ENCODE data around the gene APBB1IP. TPM values are rescaled to one million over a fixed set of nuclear protein-coding genes. Genes with fewer than 3 reads are reported as not detected.

The APBB1IP gene
- polyA plus RNA-seq, 1 experiment = 0.04 TPM

DNA sequence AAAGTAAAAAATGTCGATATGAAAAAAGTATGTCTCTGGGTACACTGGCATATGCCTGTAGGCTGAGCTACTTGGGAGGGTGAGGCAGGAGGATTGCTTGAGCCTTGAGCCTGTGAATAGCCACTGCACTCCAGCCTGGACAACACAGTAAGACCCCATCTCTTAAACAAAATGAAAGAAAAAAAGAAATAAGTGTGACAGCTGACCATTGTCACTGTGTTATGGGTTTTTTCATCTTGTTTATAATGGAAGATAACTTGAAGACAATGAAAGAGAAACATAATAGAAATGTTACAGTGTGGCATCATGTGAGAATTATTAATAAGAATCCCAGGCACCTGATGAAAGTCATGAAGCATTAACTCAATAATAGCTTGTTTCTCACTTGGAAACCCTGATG is 75.0 kb downstream of the APBB1IP start:
- Histone ChIP-seq H3K9me3 (ENCODE audit: control insufficient read depth, insufficient read depth, low read length) (peaks cover 10% of the 10 kb centered on the region), H3K4me3 (ENCODE audit: low read depth, low read length) (no peak overlapping the region), H3K27me3 (ENCODE audit: control insufficient read depth, insufficient read depth, low read length) (no peaks in the 10 kb centered on the region), H3K27ac (ENCODE audit: low read depth, low read length) (no peak overlapping the region)
- POLR2A ChIA-PET = no interaction called here
- TF ChIP-seq CTCF (IDR thresholded peaks at IDR 0.05; ENCODE audit: low read depth, low read length) = no peak
- no peak for DNase-seq (ENCODE audit: low read depth, low spot score)
- CTCF ChIA-PET = no interaction called here

- Histone ChIP-seq H3K27ac (ENCODE audit: low read depth, low read length) (no peak overlapping the region), H3K27me3 (ENCODE audit: control insufficient read depth, insufficient read depth, low read length) (no peaks in the 10 kb centered on the region), H3K9me3 (ENCODE audit: control insufficient read depth, insufficient read depth, low read length) (peaks cover 10% of the 10 kb centered on the region), H3K4me3 (ENCODE audit: low read depth, low read length) (no peak overlapping the region)
- ChIA-PET POLR2A (interaction anchor here (0.6 kb wide), 1 partner anchor 1604 kb away, joined by 3 read pairs; no protein-coding TSS in a partner anchor), CTCF (no interaction called here)
- TF ChIP-seq CTCF (IDR thresholded peaks at IDR 0.05; ENCODE audit: low read depth, low read length) = no peak
- no peak for DNase-seq (ENCODE audit: low read depth, low spot score)
Measured at GRCh38 chr10:26516540-26517101, 78.5 kb downstream of the APBB1IP start.

DNA sequence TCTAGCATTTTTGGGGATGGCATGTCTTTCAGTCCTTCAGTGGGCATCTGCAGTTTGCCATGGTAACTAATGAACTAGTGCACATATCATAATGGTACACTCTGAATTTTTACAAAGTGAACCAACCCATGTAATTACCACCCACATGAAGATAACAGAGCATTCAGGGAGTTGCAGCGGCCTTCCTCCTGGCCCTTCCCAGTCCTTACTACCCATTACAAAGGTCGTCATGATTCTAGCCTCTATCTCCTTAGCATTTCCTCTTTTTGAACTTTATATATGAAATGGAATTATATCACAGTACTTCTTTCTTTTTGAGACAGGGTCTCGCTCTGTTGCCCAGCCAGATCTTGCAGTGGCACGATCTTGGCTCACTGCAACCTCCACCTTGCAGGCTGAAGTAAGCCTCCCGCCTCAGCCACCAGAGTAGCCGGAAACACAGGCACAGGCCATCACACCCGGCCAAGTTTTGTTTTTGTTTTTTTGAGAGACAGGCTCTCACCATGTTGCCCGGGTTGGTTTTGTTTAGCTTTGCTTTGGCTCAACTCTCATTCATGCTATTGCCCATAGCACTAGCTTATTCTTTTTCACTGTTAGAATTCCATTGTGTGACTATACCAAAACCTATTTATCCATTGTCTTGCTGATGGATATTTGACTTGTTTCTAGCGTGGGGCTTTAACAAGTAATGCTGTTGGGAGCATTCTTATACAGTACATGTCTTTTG is 79.2 kb downstream of the APBB1IP start:
- Histone ChIP-seq H3K27ac (ENCODE audit: low read depth, low read length) (no peak overlapping the region), H3K9me3 (ENCODE audit: control insufficient read depth, insufficient read depth, low read length) (peaks cover 10% of the 10 kb centered on the region), H3K27me3 (ENCODE audit: control insufficient read depth, insufficient read depth, low read length) (no peaks in the 10 kb centered on the region), H3K4me3 (ENCODE audit: low read depth, low read length) (no peak overlapping the region)
- no peak for TF ChIP-seq CTCF (IDR thresholded peaks at IDR 0.05; ENCODE audit: low read depth, low read length)
- no peak for DNase-seq (ENCODE audit: low read depth, low spot score)
- ChIA-PET POLR2A (no interaction called here), CTCF (no interaction called here)

- no peak for TF ChIP-seq CTCF (IDR thresholded peaks at IDR 0.05; ENCODE audit: low read depth, low read length)
- CTCF ChIA-PET = interaction anchor here (0.5 kb wide), 1 partner anchor 94 kb away, joined by 3 read pairs; no protein-coding TSS in a partner anchor
Measured at GRCh38 chr10:26519803-26520202, 81.7 kb downstream of the APBB1IP start.

GRCh38 chr10:26520575-26520974 is 82.4 kb downstream of the APBB1IP start:
- Histone ChIP-seq H3K4me3 (ENCODE audit: low read depth, low read length) (no peak overlapping the region), H3K9me3 (ENCODE audit: control insufficient read depth, insufficient read depth, low read length) (no peaks in the 10 kb centered on the region; the same call in 1 of the 2 replicates), H3K27me3 (ENCODE audit: control insufficient read depth, insufficient read depth, low read length) (no peaks in the 10 kb centered on the region), H3K27ac (ENCODE audit: low read depth, low read length) (no peak overlapping the region)
- ChIA-PET CTCF (interaction anchor here (0.5 kb wide), 1 partner anchor 93 kb away, joined by 3 read pairs; no protein-coding TSS in a partner anchor), POLR2A (no interaction called here)
- DNase-seq (ENCODE audit: low read depth, low spot score) = no peak
- no peak for TF ChIP-seq CTCF (IDR thresholded peaks at IDR 0.05; ENCODE audit: low read depth, low read length)

More at GRCh38 chr10:26519803-26520202, 81.7 kb downstream of the APBB1IP start:
- no peak for DNase-seq (ENCODE audit: low read depth, low spot score)
- no peak overlapping the region for H3K27ac ChIP-seq (ENCODE audit: low read depth, low read length)
- H3K27me3 ChIP-seq (ENCODE audit: control insufficient read depth, insufficient read depth, low read length) = no peaks in the 10 kb centered on the region
- H3K4me3 ChIP-seq (ENCODE audit: low read depth, low read length) = no peak overlapping the region
- POLR2A ChIA-PET = no interaction called here
- H3K9me3 ChIP-seq (ENCODE audit: control insufficient read depth, insufficient read depth, low read length) = peaks cover 5% of the 10 kb centered on the region; the same call in 1 of the 2 replicates
